Fibroblast of upper back skin (primary cell): ENCODE data around the gene THSD4.

ENCODE experiments used
- DNase-seq: peaks from one replicate; pipeline ENCODE4 v3.0.0-alpha.2; 2013

Gene THSD4

DNA sequence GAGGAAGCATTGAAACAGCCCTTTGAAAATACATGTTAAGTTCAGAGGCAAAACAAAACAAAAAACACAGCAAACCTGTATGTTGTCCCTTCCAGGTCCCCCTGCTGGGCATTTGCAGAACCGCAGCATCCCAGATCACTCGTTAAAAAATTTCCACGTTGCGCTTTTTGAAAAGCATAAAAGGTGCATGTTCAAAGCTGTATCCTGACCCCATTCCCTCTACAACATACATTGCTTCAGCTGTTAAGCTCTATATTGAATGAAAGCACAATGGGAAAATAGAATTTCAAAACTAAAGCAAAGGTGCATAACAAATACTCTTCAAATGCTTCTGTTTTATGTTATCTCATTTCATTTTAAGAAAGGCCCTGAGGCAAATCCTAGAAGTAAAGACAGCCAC, 328.3 kb downstream of the THSD4 start:
- peak; percentile 37 for DNase-seq

DNA sequence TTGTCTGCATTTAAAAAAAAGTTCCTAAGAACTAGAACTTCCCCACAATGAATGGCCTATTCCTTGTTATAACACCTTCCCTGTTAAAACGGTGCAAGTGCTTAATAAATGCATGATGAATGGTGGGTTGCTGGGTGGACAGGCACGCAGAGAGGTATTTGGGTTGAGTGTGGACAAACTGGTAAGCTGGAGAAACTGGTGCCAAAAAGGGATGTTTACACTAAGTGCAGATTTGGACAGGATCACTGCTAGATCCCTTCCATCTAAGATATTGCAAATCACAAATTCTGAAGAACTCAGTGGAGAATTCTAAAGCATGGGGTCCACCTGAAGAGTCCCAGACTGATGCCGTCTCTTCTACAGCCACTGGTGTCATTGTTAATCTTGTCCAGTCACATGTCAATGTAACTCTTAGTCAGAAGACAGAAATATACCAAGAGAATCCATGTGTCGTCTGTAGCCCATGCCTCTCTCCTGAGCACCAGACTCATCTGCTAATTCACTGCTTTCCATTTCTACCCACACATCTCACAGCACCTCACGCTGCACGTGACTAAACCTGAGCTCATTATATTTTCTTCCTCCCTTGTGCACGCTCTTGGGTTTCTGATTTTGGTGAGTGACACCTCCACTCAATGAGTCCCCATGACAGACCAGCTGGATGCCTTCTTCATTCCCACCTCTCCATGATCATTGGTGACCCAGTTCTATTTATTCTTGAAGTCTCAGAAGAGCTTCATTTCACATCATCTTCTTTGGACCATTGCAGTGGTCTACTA, 328.9 kb downstream of the THSD4 start:
- DNase-seq, result no peak

DNA sequence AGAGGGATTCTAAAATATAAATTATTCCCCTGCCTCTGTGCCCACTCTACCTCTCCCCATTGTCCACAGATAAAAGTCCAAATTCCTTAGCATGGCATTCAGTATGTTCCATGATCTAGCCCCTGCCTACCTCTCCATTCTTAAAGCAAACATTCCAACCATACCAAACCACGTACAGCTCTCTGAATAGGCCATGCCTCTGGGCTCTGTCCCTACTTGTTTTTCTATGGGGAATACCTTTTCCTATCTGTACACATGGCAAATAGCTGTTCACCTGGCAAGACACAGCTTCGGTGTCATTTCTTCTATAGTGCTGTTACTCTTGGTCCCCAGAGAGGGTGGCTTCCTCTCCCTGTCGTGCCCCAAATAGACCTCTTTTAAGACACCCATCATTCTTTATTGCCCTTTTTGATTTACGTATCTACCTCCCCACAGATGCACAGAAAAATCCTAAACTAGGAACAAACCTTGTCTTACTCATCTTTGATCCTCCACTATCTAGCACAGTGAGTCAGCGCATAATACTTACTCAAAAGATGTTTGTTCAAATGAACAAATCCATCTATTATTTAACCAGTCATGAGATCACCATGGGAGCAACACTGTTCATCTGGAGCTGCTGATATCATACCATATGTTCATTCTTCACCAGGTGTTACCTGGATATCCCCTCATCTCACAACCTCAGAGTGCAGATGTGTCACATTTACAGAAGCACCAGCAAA, 329.8 kb downstream of the THSD4 start:
- peak; percentile 50 for DNase-seq

DNA sequence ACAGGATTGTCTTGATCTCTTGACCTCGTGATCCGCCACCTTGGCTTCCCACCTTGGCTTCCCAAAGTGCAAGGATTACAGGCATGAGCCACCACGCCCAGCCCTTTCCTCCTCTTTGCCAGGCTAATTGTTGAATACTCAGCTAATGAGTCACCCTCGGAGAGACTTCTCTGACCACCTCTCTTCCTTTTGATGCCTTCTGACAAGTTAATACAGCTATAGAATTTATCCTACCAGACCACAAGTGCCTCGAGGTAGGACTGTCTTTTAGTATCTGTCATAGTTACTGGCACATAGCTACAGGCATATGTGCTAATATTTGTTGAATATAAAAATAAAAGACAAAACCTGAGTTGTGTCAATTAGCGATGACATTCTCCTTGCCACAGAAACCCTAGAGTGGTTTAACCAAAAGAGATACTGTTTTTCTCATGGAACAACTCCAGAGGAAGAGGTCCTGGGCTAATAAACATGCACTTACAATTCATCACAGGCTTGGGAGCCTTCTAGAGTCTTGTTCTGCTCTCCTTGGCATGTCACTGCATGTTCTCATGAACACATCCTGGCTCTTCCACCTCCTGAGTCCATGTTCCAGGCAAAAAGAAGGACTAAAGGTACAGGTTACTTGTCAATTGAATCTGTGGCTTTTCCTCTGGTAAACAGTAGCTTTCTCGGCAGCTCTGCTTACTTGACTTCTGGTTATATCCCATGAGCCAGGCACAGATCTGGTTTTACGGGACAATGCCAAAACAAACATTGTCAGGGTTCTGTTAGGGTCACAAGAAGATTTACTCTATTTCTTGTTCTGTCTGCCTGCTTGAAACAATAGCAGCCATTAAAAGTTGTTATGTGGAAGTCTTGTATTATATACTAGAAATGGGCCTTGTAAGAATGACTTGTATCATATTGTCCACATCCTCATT, 332.3 kb downstream of the THSD4 start:
- DNase-seq, result peak; percentile 54

DNA sequence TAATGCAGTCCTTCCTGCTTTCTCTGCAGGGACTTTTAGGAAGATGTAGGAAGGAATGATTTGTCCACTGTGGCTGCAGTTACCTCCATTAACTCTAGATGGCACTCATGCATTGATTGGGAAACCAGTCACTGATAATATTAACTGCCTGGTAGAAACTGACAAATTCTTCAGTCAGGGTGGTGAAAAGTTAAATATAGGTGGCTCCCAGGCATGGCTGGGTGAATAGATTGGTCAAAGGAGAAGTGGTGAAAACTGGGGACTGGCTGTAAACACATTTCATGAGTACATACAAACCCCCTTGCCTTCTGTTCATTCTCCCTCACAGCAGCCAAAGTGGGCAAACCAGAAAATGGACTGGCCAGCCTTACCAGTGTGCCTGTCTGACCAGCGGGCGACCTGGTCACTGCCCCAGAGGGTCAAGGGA, 333.4 kb downstream of the THSD4 start:
- peak; percentile 74 for DNase-seq

DNA sequence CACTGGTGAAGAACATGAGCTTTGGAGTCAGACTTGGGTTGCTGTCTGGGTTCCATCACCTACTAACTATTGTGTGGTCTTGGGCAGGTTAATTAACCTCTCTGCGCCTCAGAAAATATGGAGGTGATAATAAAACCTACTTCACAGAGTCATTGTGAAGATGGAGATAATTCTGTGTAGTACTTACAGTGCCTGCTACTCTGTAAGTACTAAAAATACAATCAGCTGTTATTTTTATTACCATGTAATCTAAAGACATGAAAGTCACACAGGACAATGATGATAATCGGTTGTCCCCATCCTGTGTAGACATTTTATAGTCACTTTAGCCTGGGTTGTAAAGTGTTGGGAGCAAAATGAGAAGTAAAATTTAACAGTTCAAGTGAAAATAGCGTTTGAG, 334.1 kb downstream of the THSD4 start:
- no peak for DNase-seq

DNA sequence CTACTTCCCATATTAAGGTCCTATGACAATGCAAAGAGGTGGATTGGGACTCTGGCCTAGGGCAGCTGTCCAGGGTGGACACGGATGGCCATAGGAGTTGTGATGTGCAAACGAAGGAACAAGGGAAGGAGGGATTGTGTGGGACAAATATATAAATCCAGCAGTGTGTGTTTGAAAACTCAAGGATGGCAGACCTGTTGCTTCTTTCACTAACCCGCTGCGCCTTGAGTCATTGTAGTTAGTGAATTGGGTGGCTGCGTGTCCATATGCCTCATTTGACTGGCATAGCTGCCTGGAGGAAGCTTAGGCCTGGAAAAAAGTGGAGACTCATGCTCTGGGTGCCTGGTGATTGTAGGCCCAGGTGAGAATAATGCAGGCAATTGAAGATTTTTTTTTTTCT, 334.7 kb downstream of the THSD4 start:
- DNase-seq, result no peak

DNA sequence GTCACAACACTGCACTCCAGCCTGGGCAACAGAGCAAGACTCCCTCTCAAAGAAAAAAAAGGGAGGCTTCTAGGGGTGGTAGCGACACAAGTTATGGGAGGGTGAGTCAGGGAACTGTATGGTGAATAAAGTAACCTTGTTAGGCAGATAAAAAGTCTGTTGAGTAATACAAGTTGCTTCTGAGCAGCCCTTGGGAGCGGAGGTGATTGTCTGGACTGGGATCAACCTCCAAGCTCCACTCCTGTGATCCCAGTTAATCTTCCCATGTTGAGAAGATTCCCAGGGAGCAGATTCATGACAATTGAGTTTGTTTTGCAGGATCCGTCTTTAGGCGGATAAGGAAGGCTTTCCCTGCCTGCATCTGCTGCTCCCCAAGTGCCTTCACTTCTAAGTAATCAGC, 335.9 kb downstream of the THSD4 start:
- no peak for DNase-seq

DNA sequence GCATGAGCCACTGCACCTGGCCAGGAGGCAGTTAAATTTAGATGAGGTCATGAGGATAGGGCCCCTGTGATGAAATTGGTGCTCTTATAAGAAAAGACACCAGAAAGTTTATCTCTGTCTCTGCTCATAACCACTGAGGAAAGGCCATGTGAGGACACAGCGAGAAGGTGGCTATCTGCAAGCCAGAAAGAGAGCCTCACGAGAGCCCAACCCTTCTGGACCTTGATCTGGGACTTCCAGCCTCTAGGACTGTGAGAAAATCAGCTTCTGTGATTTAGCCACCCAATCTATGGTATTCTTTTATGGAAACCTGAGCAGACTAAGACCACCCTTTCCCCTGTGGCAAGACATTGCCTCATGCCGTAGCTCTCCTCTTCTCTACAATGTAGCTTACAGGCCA, 337.6 kb downstream of the THSD4 start:
- DNase-seq, result no peak

DNA sequence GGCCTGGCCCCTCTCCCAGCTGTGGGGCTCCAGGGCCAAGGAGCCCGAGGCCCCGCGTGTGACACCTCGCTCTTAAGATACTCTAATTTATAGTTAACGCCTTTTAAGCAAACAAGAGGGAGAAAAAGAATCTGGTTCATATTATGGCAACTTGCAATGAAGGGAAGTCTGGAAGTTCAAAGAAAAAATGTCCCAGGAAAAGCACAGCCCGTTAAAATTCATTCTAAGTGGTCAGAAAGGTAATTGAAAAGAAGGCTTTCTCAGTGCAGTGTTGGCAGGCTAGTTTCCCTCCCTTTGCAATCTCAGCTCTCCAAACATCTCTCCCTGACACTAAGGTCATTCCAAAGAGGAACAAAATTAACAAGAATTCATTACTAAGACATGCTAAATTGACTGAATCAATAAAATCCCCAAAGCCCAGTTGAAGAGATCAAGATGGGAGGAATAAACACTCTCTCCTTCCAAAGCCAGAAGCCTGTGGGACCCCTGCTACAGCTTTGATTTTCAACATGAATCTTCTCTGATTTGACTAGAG, 339.3 kb downstream of the THSD4 start:
- no peak for DNase-seq

DNA sequence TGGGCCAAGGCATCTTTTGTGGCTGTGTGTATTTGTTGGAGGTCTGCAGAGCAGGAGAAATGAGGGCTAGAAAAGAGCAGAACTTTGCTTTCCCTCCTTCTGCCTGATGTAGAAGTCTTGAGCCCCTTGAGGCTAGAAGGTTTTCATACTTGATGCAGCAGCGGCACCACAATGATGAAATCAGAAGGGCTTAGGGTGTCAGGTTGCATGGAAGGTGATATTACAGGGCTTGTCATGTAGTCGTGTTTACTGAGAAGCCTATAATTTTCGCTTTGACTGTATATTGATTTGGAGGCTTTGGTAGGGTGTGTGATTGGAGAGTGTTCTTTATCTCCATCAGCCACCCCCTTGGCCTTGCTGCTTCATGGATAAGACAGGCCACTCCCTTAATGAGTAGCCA, 339.8 kb downstream of the THSD4 start:
- no peak for DNase-seq

DNA sequence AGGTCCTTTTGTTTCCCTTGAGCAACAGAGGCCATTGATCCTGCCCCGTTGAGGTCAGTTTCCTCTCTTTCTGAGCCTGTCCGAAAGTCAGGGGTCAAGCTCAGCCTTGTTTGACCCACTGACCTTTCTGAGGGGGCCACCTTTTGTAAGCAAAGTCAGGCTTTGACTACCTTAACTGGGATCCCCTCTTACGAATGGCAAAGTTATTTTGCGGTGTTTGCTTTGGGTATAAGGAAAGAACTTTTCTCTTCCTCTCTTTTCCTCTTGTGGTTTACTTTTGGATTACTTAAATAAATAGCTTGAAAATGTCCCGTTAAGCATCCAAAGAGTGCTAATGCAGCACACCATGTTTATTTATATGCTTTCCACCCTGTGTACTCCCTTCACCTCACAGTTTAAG, 340.6 kb downstream of the THSD4 start:
- no peak for DNase-seq

DNA sequence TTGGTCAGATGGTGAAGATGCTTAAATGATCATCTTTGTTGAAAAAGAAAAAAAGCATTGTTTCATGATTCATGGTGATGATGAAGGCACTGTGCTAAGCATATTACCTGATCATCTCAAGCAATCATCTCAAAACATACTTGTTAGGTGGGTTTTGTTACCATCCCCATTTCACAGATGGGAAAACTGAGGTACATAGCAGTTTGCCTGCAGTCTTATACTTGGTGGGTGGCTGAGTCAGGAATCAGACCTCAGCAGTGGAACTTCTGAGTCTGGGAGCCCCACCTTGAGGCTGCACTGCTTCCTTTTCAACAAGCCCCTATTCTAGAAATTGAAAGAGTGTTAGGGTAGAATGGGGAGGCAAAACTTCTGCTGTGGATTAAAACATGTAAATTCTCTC, 341.1 kb downstream of the THSD4 start:
- DNase-seq, result no peak

DNA sequence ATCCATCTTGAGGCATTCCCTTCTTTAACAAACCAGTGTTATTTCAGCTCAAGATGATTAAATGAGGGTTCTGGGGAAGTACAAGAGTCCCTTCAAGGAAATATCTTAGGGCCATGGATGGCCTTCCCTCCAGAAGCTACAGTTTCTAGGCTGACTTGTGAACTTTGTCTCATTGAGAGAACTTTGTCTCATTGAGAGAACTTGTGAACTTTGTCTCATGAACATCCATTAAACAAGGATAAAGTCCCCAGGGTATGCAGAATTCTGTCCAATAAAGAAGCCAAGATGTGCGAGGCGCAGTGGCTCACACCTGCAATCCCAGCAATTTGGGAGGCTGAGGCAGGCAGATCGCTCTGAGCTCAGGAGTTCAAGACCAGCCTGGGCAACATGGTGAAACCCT, 341.5 kb downstream of the THSD4 start:
- DNase-seq, result no peak

DNA sequence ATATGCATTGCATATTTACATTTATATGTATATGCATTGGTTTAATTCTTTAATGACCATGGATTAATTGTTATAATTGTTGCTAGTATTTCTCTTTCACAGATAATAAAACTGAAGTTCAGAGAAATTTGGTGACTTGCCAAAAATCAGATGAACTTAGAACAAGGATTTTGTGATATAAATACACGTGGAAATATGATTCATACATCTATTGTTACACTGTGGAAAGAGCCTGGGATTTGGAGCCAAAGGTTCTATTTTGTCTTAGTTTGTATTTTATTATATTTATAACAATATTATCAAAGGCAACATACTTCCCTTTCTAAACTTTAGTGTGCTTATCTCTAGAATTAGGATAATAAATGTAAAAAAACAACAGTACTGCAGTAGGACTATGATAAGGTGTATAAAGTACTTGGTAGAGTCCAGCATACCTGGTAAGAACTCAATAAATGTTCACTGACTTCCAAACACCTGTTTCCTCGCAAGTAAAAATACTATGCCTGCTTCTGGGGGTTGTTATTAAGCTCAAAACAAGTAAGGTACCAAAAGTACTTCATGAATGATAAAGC, 342.9 kb downstream of the THSD4 start:
- no peak for DNase-seq

DNA sequence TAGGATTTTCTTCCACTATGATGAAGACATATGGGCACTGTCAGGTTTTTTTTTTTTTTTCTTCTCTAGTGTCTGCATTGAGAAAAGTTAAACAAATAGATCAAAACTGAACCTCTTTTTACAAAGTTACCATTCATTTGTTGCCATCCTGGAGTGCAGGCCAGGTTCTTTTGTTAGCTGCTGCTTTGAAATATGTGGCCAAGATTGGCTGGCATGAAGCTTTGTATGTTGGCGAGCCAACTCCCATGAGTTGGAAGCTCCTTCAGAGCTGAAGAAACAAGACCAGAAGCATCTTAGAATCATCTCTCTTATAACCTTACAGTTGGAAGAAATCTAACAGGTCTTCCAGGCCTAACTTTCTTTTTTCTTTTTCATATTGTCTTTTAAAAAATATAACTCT, 346.5 kb downstream of the THSD4 start:
- DNase-seq, result no peak

DNA sequence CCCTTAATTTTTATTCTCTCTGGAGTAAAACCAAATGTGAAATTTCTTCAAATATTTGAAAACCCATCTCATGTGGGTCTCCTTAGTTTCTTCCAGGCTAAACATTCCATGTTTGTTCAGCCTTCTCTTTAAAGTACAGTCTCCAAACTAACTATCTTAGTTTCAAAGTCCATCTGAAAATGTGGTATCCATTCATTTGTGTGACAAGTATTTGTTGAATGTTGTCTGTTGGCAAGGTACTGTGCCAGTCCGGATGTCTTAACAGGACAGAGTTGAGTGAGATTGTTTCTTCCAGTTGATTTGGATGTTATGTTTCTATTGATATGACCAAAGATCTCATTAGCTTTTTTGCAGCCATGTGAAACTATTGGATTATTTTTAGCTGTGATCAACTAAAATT, 347.4 kb downstream of the THSD4 start:
- no peak for DNase-seq

DNA sequence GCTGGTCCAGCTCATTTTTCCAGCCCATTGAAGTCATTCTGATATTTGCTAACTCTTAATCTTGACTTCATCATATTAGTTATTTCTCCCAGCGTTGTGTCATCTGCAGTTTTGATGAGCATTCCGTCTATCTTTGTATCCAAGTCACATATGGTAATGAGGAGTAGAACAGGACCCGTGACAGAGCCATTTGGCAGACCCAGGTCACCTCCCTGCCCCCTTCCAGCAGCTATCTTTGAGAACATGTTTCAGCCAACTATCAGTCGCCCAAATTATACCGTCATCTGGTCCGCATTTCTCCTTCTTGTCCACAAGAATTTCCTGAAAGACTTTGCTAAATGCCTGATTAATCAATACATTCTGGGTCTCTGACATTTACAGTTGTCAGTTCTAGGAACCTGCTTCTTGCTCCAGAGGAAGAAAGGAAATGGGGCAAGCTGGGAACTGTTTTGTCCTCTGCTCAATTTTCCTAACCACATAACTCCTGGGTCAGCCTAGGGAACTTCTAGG, 347.9 kb downstream of the THSD4 start:
- DNase-seq, result peak; percentile 57

DNA sequence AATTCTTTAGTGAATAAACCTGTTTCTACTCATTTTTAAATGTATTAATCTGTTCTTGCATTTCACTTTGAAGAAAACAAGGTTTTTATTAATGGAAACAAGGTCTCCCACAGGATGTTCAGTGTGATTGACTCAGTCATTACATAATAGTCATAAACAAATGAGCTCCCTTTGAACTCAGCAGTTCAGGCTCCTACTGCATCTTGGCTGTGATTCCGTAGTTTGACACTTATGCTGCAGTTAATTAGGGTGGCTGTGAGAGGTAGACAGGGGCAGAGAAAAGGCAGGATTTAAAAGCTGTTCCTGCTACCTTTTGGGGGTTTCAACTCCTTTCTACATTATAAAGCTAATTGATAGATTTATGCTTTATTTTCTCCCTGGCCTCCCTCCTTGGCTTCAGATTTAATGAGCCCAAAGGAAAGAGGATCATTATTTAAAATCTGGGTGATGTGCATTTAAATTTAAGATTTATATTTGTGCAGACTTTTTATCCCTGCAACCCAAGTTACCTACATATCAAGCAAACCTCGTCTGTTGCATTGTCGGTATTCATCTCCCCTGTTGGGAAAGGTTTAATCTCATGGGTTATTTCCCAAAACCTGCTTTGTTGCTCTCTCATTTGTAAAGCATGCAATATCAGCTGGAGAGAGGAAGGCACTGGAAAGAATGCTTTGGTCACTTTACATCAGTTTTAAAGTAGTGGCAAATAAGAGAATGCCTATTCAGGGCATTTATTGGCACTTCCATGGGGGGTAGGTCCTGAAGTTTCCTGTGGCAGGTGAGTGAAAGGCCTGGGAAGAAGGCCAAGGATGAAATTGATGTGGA, 350.1 kb downstream of the THSD4 start:
- no peak for DNase-seq

DNA sequence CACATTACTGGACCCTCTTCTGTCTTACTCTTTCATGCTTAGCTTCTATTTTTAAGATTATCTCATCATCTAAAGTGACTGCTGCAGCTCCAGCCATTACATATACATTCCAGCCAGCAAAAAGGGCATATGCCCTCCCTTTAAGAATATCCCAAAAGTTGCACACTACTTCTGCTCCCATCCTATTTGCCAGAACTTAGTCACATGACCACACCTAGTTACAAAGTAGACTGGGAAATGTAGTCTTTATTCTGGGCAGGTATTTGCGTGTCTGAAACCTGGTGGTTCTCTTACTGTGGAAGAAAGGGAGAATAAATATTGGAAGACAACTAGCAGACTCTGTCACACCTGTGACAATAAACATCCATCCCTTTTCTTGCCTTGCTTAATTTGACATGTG, 353.4 kb downstream of the THSD4 start:
- no peak for DNase-seq

DNA sequence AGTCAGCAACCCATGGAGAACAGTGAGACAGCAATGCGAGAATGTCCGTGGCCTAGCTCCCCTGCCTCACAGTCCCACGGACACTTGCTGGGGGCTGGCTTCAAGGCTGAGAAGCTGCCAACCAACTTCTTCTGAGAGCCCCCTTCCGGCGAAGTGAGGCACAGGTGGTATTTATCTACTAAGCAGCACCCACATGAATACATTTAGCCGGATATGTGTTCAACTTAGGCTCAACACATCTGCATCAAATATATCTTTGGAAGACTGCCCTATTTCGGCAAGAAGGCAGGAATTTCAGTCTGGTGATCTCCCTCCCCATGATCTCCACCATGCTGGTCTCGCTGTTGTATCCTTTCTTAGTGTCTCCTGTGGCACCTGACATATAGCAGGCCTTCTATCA, 354.1 kb downstream of the THSD4 start:
- DNase-seq, result peak; percentile 86

DNA sequence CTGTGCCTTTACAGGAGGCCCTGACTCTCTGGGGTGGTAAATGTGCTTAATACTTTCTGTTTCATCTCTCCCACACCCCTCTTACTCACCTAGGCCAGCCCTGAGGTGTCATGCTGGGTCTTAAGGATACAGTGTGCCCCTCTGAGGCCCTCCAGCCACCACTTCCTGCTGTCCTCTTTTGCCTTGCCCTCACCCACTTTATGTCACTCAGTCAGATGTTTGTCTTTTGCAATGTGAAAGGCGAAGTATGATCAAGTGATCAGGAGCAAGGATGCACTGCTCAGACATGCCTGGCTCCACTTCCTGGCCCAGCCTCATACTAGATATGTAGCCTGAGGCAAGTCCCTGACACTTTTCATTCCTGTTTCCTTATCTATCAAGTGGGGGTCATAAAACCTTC, 356.1 kb downstream of the THSD4 start:
- no peak for DNase-seq
